GM19023 (cell line): ENCODE measurements around the gene IMMT.
A peak's percentile ranks its signal among the peaks of the same experiment; 100 is the strongest.
"Not testable (repeated sequence)": the region's sequence is repeated elsewhere in the genome, so short reads cannot be mapped to it uniquely, and the experiment has no call there.

ENCODE experiments used
- ATAC-seq: cut with Tn5 transposase; IDR thresholded peaks from one replicate; pipeline ENCODE4 v1.9.1; 2021; ENCODE audit warnings: mild to moderate bottlenecking, moderate library complexity; ENCODE audit not compliant: unreplicated experiment

Gene IMMT

GRCh38 chr2:86202336-86202692 is 7.1 kb upstream of the IMMT start:
- ATAC-seq: no peak

GRCh38 chr2:86201671-86202335 is 6.5 kb upstream of the IMMT start:
- no peak for ATAC-seq

GRCh38 chr2:86200564-86200963 is 5.3 kb upstream of the IMMT start:
- ATAC-seq: not testable (repeated sequence)

GRCh38 chr2:86199834-86200177 is 4.5 kb upstream of the IMMT start:
- no peak for ATAC-seq

- peak; percentile 0 for ATAC-seq
These were observed 636 bp upstream of the IMMT start for GRCh38 chr2:86195808-86196387.

GRCh38 chr2:86194751-86195054 is 559 bp downstream of the IMMT start:
- no peak for ATAC-seq

GRCh38 chr2:86193901-86194567 is 1.2 kb downstream of the IMMT start:
- no peak for ATAC-seq

- no peak for ATAC-seq
These were observed 5.4 kb downstream of the IMMT start for GRCh38 chr2:86189782-86190416.

- no peak for ATAC-seq
These were observed 8.8 kb downstream of the IMMT start for GRCh38 chr2:86186431-86186830.

GRCh38 chr2:86185517-86186212 is 9.6 kb downstream of the IMMT start:
- no peak for ATAC-seq

- no peak for ATAC-seq
These were observed 18.7 kb downstream of the IMMT start for GRCh38 chr2:86176597-86176996.

GRCh38 chr2:86175828-86176227 is 19.4 kb downstream of the IMMT start:
- no peak for ATAC-seq

- no peak for ATAC-seq
These were observed 20.8 kb downstream of the IMMT start for GRCh38 chr2:86174445-86174844.

- ATAC-seq: no peak
These were observed 22.7 kb downstream of the IMMT start for GRCh38 chr2:86172610-86173009.

GRCh38 chr2:86171295-86171694 is 24.0 kb downstream of the IMMT start:
- no peak for ATAC-seq

- no peak for ATAC-seq
These were observed 24.8 kb downstream of the IMMT start for GRCh38 chr2:86170449-86170848.

GRCh38 chr2:86160156-86160952 is 34.9 kb downstream of the IMMT start:
- no peak for ATAC-seq

GRCh38 chr2:86158286-86158685 is 37.0 kb downstream of the IMMT start:
- ATAC-seq: no peak

- no peak for ATAC-seq
These were observed 38.2 kb downstream of the IMMT start for GRCh38 chr2:86157009-86157556.

GRCh38 chr2:86150502-86150901 is 44.8 kb downstream of the IMMT start:
- ATAC-seq: no peak

GRCh38 chr2:86147793-86148192 is 47.5 kb downstream of the IMMT start:
- no peak for ATAC-seq
